NT2/D1 (cell line): ENCODE measurements around the gene ZNF771.

Experiments used
- SUZ12 ChIP-seq: IDR thresholded peaks from 2 replicates; pipeline ENCODE4 v1.6.1; 2011; ENCODE audit not compliant: insufficient read length, insufficient read depth; ENCODE audit errors: extremely low read depth
- YY1 ChIP-seq: IDR thresholded peaks from 2 replicates; pipeline ENCODE4 v1.6.1; 2011; ENCODE audit not compliant: insufficient read length, insufficient read depth

- no peak for TF ChIP-seq YY1
- TF ChIP-seq SUZ12 = no peak
Measured at GRCh38 chr16:30457743-30458560, 50.5 kb downstream of the ZNF771 start.
